GM12801 (cell line): ENCODE measurements around the gene TMEM39B.

ENCODE experiments used
- TF ChIP-seq, protein P1 (sequence below): IDR thresholded peaks from one replicate; pipeline ENCODE4 v1.5.1; 2011; ENCODE audit warnings: control low read depth; ENCODE audit not compliant: insufficient read length; ENCODE audit errors: extremely low read depth

The TMEM39B gene

DNA sequence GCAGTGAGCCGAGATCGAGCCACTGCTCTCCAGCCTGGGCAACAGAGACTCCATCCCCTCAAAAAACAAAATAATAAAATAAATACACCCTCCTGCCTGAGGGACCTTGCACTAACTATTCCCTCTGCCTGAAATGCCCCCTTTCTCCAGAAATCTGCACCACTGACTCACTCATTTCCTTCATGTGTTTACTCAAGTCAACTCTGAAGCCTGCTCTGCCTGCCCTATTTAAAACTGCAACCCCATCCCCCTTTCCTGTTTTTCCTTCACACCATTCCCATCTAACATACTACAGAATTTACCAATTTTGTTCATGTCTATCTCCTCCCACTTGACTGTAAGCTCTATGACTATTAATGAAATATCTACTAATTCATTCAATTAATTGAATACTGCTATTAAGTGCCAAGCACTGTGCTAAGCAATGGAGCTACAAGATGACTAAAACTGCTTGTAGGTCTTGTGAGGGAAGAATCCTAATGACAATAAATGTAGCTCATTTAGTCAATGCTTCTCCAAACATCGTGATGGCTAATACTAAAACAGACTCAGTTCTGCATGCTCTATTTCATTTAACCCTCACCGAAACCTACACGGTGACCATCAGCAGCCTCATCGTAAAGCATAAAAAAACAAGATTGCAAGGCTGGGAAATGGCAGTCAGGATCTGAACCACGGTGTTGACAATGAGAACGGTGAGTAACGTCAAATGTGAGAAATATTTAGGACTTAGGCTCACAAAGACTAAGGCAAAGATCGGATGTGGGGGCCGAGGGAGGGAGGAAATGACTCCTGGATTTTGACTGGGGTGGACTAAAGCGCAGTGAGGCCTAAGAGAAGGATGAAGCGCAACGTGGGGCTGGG is 749 bp upstream of the TMEM39B start:
- TF ChIP-seq, protein P1, sequence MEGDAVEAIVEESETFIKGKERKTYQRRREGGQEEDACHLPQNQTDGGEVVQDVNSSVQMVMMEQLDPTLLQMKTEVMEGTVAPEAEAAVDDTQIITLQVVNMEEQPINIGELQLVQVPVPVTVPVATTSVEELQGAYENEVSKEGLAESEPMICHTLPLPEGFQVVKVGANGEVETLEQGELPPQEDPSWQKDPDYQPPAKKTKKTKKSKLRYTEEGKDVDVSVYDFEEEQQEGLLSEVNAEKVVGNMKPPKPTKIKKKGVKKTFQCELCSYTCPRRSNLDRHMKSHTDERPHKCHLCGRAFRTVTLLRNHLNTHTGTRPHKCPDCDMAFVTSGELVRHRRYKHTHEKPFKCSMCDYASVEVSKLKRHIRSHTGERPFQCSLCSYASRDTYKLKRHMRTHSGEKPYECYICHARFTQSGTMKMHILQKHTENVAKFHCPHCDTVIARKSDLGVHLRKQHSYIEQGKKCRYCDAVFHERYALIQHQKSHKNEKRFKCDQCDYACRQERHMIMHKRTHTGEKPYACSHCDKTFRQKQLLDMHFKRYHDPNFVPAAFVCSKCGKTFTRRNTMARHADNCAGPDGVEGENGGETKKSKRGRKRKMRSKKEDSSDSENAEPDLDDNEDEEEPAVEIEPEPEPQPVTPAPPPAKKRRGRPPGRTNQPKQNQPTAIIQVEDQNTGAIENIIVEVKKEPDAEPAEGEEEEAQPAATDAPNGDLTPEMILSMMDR = no peak

GRCh38 chr1:32073299-32074229 is 825 bp downstream of the TMEM39B start:
- TF ChIP-seq, protein P1 = no peak

GRCh38 chr1:32074841-32075240 is 2.1 kb downstream of the TMEM39B start:
- TF ChIP-seq, protein P1 = no peak

- TF ChIP-seq, protein P1 = no peak
These were observed 4.7 kb downstream of the TMEM39B start for GRCh38 chr1:32077451-32077850.

DNA sequence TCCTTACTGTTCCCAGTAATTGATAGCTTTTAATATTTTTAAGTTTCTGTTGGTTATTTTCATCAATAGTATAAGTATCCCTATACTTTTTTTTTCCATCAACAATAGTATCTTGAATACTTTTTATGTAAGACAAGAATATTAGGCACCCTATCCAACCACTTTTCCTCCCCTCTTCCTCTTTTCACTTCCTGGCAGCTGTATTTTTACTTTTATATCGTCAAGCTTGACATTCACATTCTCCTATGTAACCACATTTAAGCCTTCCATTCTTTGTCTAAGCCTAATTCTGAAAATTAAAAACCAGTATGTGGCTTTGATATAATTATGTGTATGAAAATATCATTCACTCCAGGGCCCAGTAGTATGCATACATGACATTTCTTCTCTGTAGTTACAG is 9.3 kb downstream of the TMEM39B start:
- TF ChIP-seq, protein P1 = no peak

GRCh38 chr1:32091176-32091575 is 18.4 kb downstream of the TMEM39B start:
- TF ChIP-seq, protein P1 = no peak

DNA sequence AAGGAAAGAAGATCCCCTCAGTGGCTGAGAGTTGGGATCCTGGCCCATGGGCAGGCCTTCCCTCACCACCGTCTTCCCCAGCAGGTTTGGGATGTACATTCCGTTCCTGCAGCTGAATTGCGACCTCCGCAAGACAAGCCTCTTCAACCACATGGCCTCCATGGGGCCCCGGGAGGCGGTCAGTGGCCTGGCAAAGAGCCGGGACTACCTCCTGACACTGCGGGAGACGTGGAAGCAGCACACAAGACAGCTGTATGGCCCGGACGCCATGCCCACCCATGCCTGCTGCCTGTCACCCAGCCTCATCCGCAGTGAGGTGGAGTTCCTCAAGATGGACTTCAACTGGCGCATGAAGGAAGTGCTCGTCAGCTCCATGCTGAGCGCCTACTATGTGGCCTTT is 18.9 kb downstream of the TMEM39B start:
- TF ChIP-seq, protein P1 = no peak
